Measurements from ENCODE around the gene PMM2. TPM values are rescaled to one million over a fixed set of nuclear protein-coding genes. Genes with fewer than 3 reads are reported as not detected.
"Not testable (repeated sequence)": the region's sequence is repeated elsewhere in the genome, so short reads cannot be mapped to it uniquely, and the experiment has no call there.

Gene PMM2
- total RNA-seq (2014; rRNA removed; shearing (Covaris generic)) (39.6 and 61.6 TPM in 2 replicates), polyA plus RNA-seq (2016; fragmentation: Nextera tagmentation; extraction: Ambion mirVana) (45.7 and 46.4 TPM in 2 replicates)

DNA sequence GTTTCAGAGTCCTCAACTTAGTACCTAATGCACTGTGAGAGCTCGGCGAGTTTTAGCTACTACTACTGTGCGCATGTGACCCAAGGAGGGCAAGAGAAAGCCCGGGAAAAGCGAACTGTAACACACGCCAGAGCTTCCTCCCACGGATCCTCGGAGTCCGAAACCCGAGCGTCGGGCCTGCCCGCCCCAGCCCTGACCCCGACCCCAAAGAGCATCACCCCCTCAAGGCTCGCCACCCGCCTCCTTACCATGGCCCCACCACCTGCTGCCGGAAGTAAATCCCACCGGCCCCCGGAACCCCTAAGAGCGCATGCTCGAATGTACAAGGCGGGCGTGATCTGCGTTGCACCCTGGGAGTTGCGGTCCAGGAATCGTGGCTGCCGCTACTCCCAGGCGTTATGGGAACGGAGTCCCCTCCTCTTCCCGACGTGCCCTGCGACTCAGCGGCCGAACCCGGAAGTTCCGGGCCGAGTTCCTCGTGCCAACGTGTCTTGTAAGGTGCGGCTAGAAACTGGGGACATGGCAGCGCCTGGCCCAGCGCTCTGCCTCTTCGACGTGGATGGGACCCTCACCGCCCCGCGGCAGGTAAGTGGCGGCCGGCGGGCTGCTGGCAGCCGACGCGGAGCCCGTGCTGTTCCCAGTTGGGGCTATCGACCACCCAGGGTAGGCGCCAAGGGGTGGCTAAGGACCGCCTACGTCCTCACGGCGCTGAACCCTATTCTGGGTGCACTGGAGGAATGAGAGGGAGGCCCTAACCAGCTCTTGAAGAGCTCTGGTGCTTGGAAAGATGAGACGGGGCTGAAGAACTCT, at the start of gene PMM2, which contains the start of gene TMEM186:
Gene PMM2 (plus strand): TSS at position 476 of the 810 bp plus-strand sequence. CDS start 44 bp downstream, at position 520.
Gene TMEM186 (minus strand): TSS at position 276 of the 810 bp plus-strand sequence. CDS start 25 bp downstream, at position 251.
- Histone ChIP-seq H3K9me3 (ENCODE audit: low read depth) (no peaks in the 10 kb centered on the region), H3F3A (ENCODE audit: insufficient read depth) (no peaks in the 10 kb centered on the region; the same call in 1 of the 2 replicates), H3K4me2 (ENCODE audit: unreplicated experiment) (peak within 1 kb of the TSS; percentile 95), H3K4me1 (ENCODE audit: insufficient read depth) (peaks cover 29% of the 10 kb centered on the region), H3K36me3 (ENCODE audit: low read depth) (peaks cover 16% of the 10 kb centered on the region; the same call in 1 of the 2 replicates), H3K9me2 (ENCODE audit: insufficient read depth) (no peaks in the 10 kb centered on the region), H3K79me2 (ENCODE audit: insufficient read depth) (peaks cover 84% of the 10 kb centered on the region), H2AFZ (peak within 1 kb of the TSS; percentile 87), H3K4me3 (peak within 1 kb of the TSS; percentile 97), H3K27me3 (replicated peaks; ENCODE audit: insufficient read depth) (no peaks in the 10 kb centered on the region), H3K27ac (peak within 1 kb of the TSS; percentile 98), H3K9ac (peak within 1 kb of the TSS; percentile 100), H4K20me1 (ENCODE audit: insufficient read depth) (no peaks in the 10 kb centered on the region; the same call in 1 of the 2 replicates)
- TF ChIP-seq EZH2 (IDR thresholded peaks at IDR 0.05; ENCODE audit: insufficient read depth, poor library complexity, severe bottlenecking) (no peak), EZH2phosphoT487 (IDR thresholded peaks at IDR 0.05; ENCODE audit: insufficient read depth, low read depth) (no peak)
- in situ Hi-C loops (cut with MboI): loop anchor here (10.0 kb wide), 1 partner anchor 223 kb away; no protein-coding TSS in a partner anchor
- peak; percentile 99 for DNase-seq
- WGBS, 2 experiments (ENCODE audit: low coverage in 1 of 2, low lambda C conversion rate in 2 of 2, missing lambda C conversion rate in 2 of 2): 1% methylated on average over 44 to 61 of the region's 61 CpGs

- 73 to 78% methylated on average over 9 of the region's 9 CpGs for WGBS, 2 experiments (ENCODE audit: low coverage in 1 of 2, low lambda C conversion rate in 2 of 2, missing lambda C conversion rate in 2 of 2)
These were observed 48.7 kb upstream of the PMM2 start for GRCh38 chr16:8748944-8749343.

GRCh38 chr16:8751481-8752311, 45.9 kb upstream of the PMM2 start:
- no peaks in the 10 kb centered on the region for H3K36me3 ChIP-seq (ENCODE audit: low read depth)
- in situ Hi-C loops (cut with MboI): no loop called here
- peaks cover 9% of the 10 kb centered on the region for H3K4me1 ChIP-seq (ENCODE audit: insufficient read depth)
- H3K27me3 ChIP-seq (replicated peaks; ENCODE audit: insufficient read depth): no peaks in the 10 kb centered on the region
- no peaks in the 10 kb centered on the region for H3F3A ChIP-seq (ENCODE audit: insufficient read depth)
- no peak overlapping the region for H3K4me3 ChIP-seq
- H3K9me3 ChIP-seq (ENCODE audit: low read depth): no peaks in the 10 kb centered on the region
- H3K79me2 ChIP-seq (ENCODE audit: insufficient read depth): no peaks in the 10 kb centered on the region
- H4K20me1 ChIP-seq (ENCODE audit: insufficient read depth): no peaks in the 10 kb centered on the region
- 74 to 78% methylated on average over 14 of the region's 14 CpGs for WGBS, 2 experiments (ENCODE audit: low coverage in 1 of 2, low lambda C conversion rate in 2 of 2, missing lambda C conversion rate in 2 of 2)
- TF ChIP-seq EZH2phosphoT487 (IDR thresholded peaks at IDR 0.05; ENCODE audit: insufficient read depth, low read depth): no peak
- TF ChIP-seq EZH2 (IDR thresholded peaks at IDR 0.05; ENCODE audit: insufficient read depth, poor library complexity, severe bottlenecking): no peak
- DNase-seq: peak; percentile 80
- no peak overlapping the region for H3K9ac ChIP-seq
- no peak overlapping the region for H2AFZ ChIP-seq
- H3K27ac ChIP-seq: no peak overlapping the region
- H3K4me2 ChIP-seq (ENCODE audit: unreplicated experiment): peak overlapping the region; percentile 1
- H3K9me2 ChIP-seq (ENCODE audit: insufficient read depth): no peaks in the 10 kb centered on the region

More at GRCh38 chr16:8748944-8749343, 48.7 kb upstream of the PMM2 start:
- in situ Hi-C loops (cut with MboI); H3K4me2 ChIP-seq (ENCODE audit: unreplicated experiment); H3K27ac ChIP-seq; H2AFZ ChIP-seq; H3K9me2 ChIP-seq (ENCODE audit: insufficient read depth); DNase-seq; H3K36me3 ChIP-seq (ENCODE audit: low read depth); H3F3A ChIP-seq (ENCODE audit: insufficient read depth); H3K4me3 ChIP-seq; H3K79me2 ChIP-seq (ENCODE audit: insufficient read depth); H4K20me1 ChIP-seq (ENCODE audit: insufficient read depth); H3K4me1 ChIP-seq (ENCODE audit: insufficient read depth); H3K27me3 ChIP-seq (replicated peaks; ENCODE audit: insufficient read depth); H3K9ac ChIP-seq; H3K9me3 ChIP-seq (ENCODE audit: low read depth): not testable (repeated sequence)

DNA sequence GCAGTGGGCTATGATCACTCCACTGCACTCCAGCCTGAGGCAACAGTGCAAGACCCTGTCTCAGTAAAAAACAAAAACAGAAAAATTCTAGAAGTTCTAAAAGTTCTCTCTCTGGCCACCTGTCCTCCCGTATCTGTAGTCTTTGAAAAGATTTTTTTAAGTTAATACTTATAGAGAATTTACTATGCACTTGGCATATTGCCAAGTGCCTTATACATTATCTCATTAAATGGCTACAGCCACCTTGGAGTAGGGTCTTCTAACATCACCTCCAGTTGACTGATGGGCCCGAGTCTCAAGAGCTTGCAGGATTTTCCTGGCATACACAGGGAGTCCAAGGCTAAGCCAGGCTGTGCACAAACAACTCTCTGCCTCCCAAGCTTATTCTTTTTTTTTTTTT, 44.9 kb upstream of the PMM2 start:
- no peaks in the 10 kb centered on the region for H3K9me3 ChIP-seq (ENCODE audit: low read depth)
- in situ Hi-C loops (cut with MboI): no loop called here
- no peak overlapping the region for H3K4me3 ChIP-seq

More for the DNA sequence above, 44.9 kb upstream of the PMM2 start:
- no peak overlapping the region for H3K4me2 ChIP-seq (ENCODE audit: unreplicated experiment)
- TF ChIP-seq EZH2 (IDR thresholded peaks at IDR 0.05; ENCODE audit: insufficient read depth, poor library complexity, severe bottlenecking): no peak
- TF ChIP-seq EZH2phosphoT487 (IDR thresholded peaks at IDR 0.05; ENCODE audit: insufficient read depth, low read depth): no peak
- no peaks in the 10 kb centered on the region for H4K20me1 ChIP-seq (ENCODE audit: insufficient read depth)
- H3F3A ChIP-seq (ENCODE audit: insufficient read depth): no peaks in the 10 kb centered on the region
- no peak for DNase-seq
- no peak overlapping the region for H3K9ac ChIP-seq
- H3K79me2 ChIP-seq (ENCODE audit: insufficient read depth): no peaks in the 10 kb centered on the region
- peaks cover 9% of the 10 kb centered on the region for H3K4me1 ChIP-seq (ENCODE audit: insufficient read depth)
- H3K36me3 ChIP-seq (ENCODE audit: low read depth): no peaks in the 10 kb centered on the region
- no peaks in the 10 kb centered on the region for H3K9me2 ChIP-seq (ENCODE audit: insufficient read depth)
- H3K27ac ChIP-seq: no peak overlapping the region
- H3K27me3 ChIP-seq (replicated peaks; ENCODE audit: insufficient read depth): no peaks in the 10 kb centered on the region
- H2AFZ ChIP-seq: no peak overlapping the region
- WGBS, 2 experiments (ENCODE audit: low coverage in 1 of 2, low lambda C conversion rate in 2 of 2, missing lambda C conversion rate in 2 of 2): 10 to 25% methylated on average over 2 of the region's 2 CpGs
